Measurements from ENCODE around the gene ABI2. TPM values are rescaled to one million over a fixed set of nuclear protein-coding genes. Genes with fewer than 3 reads are reported as not detected.
A peak's percentile ranks its signal among the peaks of the same experiment; 100 is the strongest.

ABI2 gene
- total RNA-seq, 1 experiment from 2014 or later: 141 TPM

DNA sequence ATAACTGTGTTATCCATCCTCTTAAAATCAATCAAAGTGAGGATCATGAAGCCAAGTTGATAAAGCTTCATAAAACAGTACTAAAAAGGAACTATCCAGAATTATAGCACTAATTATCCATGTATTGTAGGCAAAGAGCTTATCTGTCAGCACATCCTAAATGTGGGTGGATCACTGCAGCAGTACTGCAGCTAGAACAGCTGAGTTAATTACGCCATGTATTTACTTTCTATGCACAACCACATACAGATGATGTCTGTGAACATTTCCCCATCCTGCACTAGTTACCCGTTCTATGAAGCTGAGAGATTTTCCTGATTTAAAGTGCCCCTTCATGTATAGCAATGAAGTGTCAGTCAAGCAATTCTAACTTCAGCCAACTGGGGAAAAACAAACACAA lies 110.3 kb downstream of the ABI2 start:
- H3K27me3 ChIP-seq (ENCODE audit: insufficient read depth, low read length): no peaks in the 10 kb centered on the region
- no peak overlapping the region for H2AFZ ChIP-seq (ENCODE audit: low read length)
- no CpG with 5 or more reads among the region's 2 CpGs for WGBS (ENCODE audit: extremely low coverage, insufficient read length, low lambda C conversion rate)
- no peak overlapping the region for H3K9ac ChIP-seq (ENCODE audit: extremely low read depth, insufficient read length, low read length)
- H3K79me1 ChIP-seq (ENCODE audit: insufficient read depth, low read depth, low read length, poor library complexity, severe bottlenecking): no peaks in the 10 kb centered on the region
- H4K20me1 ChIP-seq (ENCODE audit: control insufficient read depth, insufficient read depth, insufficient read length): no peaks in the 10 kb centered on the region
- H3K14ac ChIP-seq (ENCODE audit: insufficient read depth, low read length): no peak overlapping the region
- peaks cover 6 to 22% (median 21%) of the 10 kb centered on the region in 3 experiments; a peak in 6 of 7 replicates for H3K36me3 Mint-ChIP-seq (ENCODE audit: insufficient read depth in 1 of 3, low read depth in 3 of 3)
- H2BK5ac ChIP-seq (ENCODE audit: insufficient read length, low read length): no peak overlapping the region
- H2BK12ac ChIP-seq (ENCODE audit: insufficient read length, low read depth, low read length): no peak overlapping the region
- no peaks in the 10 kb centered on the region for H3K79me2 ChIP-seq (ENCODE audit: insufficient read depth, low read length)
- H3K4me3 Mint-ChIP-seq: no peak overlapping the region
- H3K23me2 ChIP-seq (ENCODE audit: insufficient read length, low read depth, low read length, poor library complexity, severe bottlenecking): no peaks in the 10 kb centered on the region
- no peak overlapping the region for H3K18ac ChIP-seq (ENCODE audit: insufficient read length, low read depth, low read length)
- no peak overlapping the region for H3K4me2 ChIP-seq (ENCODE audit: insufficient read depth, insufficient read length, low read length)
- no peak overlapping the region for H3K56ac ChIP-seq (ENCODE audit: insufficient read length, low read depth, low read length)
- no peak overlapping the region for H4K91ac ChIP-seq (ENCODE audit: insufficient read length, low read depth, low read length)
- H3T11ph ChIP-seq (ENCODE audit: low read length): no peak overlapping the region
- no peak overlapping the region for H3K23ac ChIP-seq (ENCODE audit: insufficient read length, low read depth, low read length)
- no peaks in the 10 kb centered on the region for H3K4me1 ChIP-seq (ENCODE audit: insufficient read depth, low read length)
- no peak overlapping the region for H4K8ac ChIP-seq (replicated peaks; ENCODE audit: insufficient read length, low read depth, low read length)
- H3K9me3 ChIP-seq (ENCODE audit: control insufficient read depth, low read depth, low read length): no peaks in the 10 kb centered on the region
- no peak overlapping the region for H2BK20ac ChIP-seq (ENCODE audit: low read depth, low read length, poor library complexity, severe bottlenecking)
- no peaks in the 10 kb centered on the region for H3K9me3 Mint-ChIP-seq
- TF ChIP-seq, protein P1, sequence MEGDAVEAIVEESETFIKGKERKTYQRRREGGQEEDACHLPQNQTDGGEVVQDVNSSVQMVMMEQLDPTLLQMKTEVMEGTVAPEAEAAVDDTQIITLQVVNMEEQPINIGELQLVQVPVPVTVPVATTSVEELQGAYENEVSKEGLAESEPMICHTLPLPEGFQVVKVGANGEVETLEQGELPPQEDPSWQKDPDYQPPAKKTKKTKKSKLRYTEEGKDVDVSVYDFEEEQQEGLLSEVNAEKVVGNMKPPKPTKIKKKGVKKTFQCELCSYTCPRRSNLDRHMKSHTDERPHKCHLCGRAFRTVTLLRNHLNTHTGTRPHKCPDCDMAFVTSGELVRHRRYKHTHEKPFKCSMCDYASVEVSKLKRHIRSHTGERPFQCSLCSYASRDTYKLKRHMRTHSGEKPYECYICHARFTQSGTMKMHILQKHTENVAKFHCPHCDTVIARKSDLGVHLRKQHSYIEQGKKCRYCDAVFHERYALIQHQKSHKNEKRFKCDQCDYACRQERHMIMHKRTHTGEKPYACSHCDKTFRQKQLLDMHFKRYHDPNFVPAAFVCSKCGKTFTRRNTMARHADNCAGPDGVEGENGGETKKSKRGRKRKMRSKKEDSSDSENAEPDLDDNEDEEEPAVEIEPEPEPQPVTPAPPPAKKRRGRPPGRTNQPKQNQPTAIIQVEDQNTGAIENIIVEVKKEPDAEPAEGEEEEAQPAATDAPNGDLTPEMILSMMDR (conservative IDR thresholded peaks at IDR 0.05): no peak
- 0 out of 7 replicates have a peak overlapping the region, but pooled peaks of 1 of the 3 experiments have one; percentile 6 for H3K27ac Mint-ChIP-seq
- H3K4me1 Mint-ChIP-seq: peaks cover 9 to 19% of the 10 kb centered on the region in 2 experiments
- no peak overlapping the region for H2BK15ac ChIP-seq (ENCODE audit: low read depth, low read length)
- no peak overlapping the region for H3K4ac ChIP-seq (ENCODE audit: low read depth, low read length)
- no peaks in the 10 kb centered on the region for H3K27me3 Mint-ChIP-seq (ENCODE audit: low read depth)
- no peak overlapping the region for H2BK120ac ChIP-seq (ENCODE audit: low read depth, low read length, poor library complexity, severe bottlenecking)
- DNase-seq: no peak
- no peak overlapping the region for H2AK5ac ChIP-seq (ENCODE audit: insufficient read length, low read length)
- no peak overlapping the region for H4K5ac ChIP-seq (ENCODE audit: insufficient read length, low read depth, low read length)
- H3K27ac ChIP-seq (ENCODE audit: insufficient read length, low read depth, low read length): no peak overlapping the region
